OCI-LY7 (cell line): Measurements from ENCODE around the gene GMCL1. TPM values are rescaled to one million over a fixed set of nuclear protein-coding genes. Genes with fewer than 3 reads are reported as not detected.

Experiments used
- BruUV-seq: library from RNA; stranded (reverse); fragments of 400-500 nt; replicated peaks from 2 replicates; lab custom pipeline; 2021; lab: Mats Ljungman, UMichigan
- CTCF ChIA-PET: fragments of 300-600 bp; sonication (Branson Sonifier 250); formaldehyde crosslinking; loops from one replicate; lab custom pipeline; 2022; ENCODE audit warnings: antibody characterized with exemption; ENCODE audit not compliant: unreplicated experiment; lab: Charles Lee
- POLR2A ChIA-PET: fragments of 300-600 bp; sonication (Branson Sonifier 250); formaldehyde crosslinking; loops from one replicate; lab custom pipeline; 2022; ENCODE audit warnings: antibody characterized with exemption; lab: Charles Lee
- DNase-seq: peaks from one replicate; pipeline ENCODE4 v3.0.0-alpha.2; 2015; ENCODE audit warnings: low spot score
- H2AFZ ChIP-seq: fragments of 200-600 bp; sonication (generic), shearing (Covaris generic); 2 replicates; pipeline ENCODE4 v1.6.1; 2014; ENCODE audit warnings: mild to moderate bottlenecking, antibody characterized with exemption, low read length, moderate library complexity
- H3K27ac ChIP-seq: fragments of 200-600 bp; sonication (generic); 2 replicates; pipeline ENCODE4 v1.5.1; 2014; ENCODE audit warnings: mixed run types, low read depth, mild to moderate bottlenecking, moderate library complexity, low read length, inconsistent platforms; ENCODE audit not compliant: poor library complexity, severe bottlenecking
- H3K36me3 ChIP-seq: fragments of 200-600 bp; sonication (generic); 2 replicates; pipeline ENCODE4 v1.6.1; 2014; ENCODE audit warnings: mild to moderate bottlenecking, antibody characterized with exemption, low read length, moderate library complexity, mixed read lengths; ENCODE audit not compliant: insufficient read depth
- H3K4me1 ChIP-seq: fragments of 200-600 bp; sonication (generic); 2 replicates; pipeline ENCODE4 v1.5.1; 2014; ENCODE audit warnings: mild to moderate bottlenecking, low read length; ENCODE audit not compliant: insufficient read depth, poor library complexity, severe bottlenecking
- H3K4me2 ChIP-seq: fragments of 200-600 bp; sonication (generic); 2 replicates; pipeline ENCODE4 v1.6.1; 2014; ENCODE audit warnings: mild to moderate bottlenecking, low read length
- H3K4me3 ChIP-seq: fragments of 200-600 bp; sonication (generic); 2 replicates; pipeline ENCODE4 v1.5.1; 2014; ENCODE audit warnings: mild to moderate bottlenecking, low read depth, low read length; ENCODE audit not compliant: poor library complexity, severe bottlenecking
- H3K79me2 ChIP-seq: fragments of 200-600 bp; sonication (generic); 2 replicates; pipeline ENCODE4 v1.6.1; 2016; ENCODE audit warnings: low read depth, mild to moderate bottlenecking, low read length, moderate library complexity, mixed read lengths; ENCODE audit not compliant: insufficient read depth
- H3K9me2 ChIP-seq: fragments of 200-600 bp; sonication (generic); 2 replicates; pipeline ENCODE4 v1.6.1; 2016; ENCODE audit warnings: mild to moderate bottlenecking, low read length, mixed read lengths; ENCODE audit not compliant: insufficient read depth
- H3K9me3 ChIP-seq: fragments of 200-600 bp; sonication (generic); 2 replicates; pipeline ENCODE4 v1.6.1; 2014; ENCODE audit warnings: mild to moderate bottlenecking, mixed run types, low read length, mixed read lengths
- H4K20me1 ChIP-seq: fragments of 200-600 bp; sonication (generic); 2 replicates; pipeline ENCODE4 v1.6.1; 2014; ENCODE audit warnings: mild to moderate bottlenecking, antibody characterized with exemption, low read length, moderate library complexity, mixed read lengths; ENCODE audit not compliant: insufficient read depth
- CTCF ChIP-seq: fragments of 200-600 bp; sonication (generic); conservative IDR thresholded peaks from 2 replicates; pipeline ENCODE4 v1.5.1; 2014; ENCODE audit warnings: mild to moderate bottlenecking, antibody characterized with exemption, low read length, moderate library complexity, mixed read lengths
- EZH2phosphoT487 ChIP-seq: fragments of 200-600 bp; sonication (generic); IDR thresholded peaks from 2 replicates; pipeline ENCODE4 v1.6.1; 2018; ENCODE audit warnings: low read depth, borderline replicate concordance, mild to moderate bottlenecking, mixed run types, antibody characterized with exemption, low read length, moderate library complexity, mixed read lengths
- intact Hi-C: fragments of 100-400 bp; cut with micrococcal nuclease; formaldehyde crosslinking; loops from one replicate; pipeline ENCODE4 v1.10.0; 2022; ENCODE audit not compliant: unreplicated experiment
- total RNA-seq, 2 experiments: library from RNA; depleted of rRNA in 1 of 2; stranded (reverse); fragments of >200 nt in 1 of 2; shearing (Covaris generic) in 1 of 2; gene quantifications; 2 replicates each; pipeline ENCODE4 v1.2.3, GENCODE V29; 2014 to 2022

The GMCL1 gene
- total RNA-seq, 2 experiments from 2014 or later: 14.4 to 25.9 TPM

DNA sequence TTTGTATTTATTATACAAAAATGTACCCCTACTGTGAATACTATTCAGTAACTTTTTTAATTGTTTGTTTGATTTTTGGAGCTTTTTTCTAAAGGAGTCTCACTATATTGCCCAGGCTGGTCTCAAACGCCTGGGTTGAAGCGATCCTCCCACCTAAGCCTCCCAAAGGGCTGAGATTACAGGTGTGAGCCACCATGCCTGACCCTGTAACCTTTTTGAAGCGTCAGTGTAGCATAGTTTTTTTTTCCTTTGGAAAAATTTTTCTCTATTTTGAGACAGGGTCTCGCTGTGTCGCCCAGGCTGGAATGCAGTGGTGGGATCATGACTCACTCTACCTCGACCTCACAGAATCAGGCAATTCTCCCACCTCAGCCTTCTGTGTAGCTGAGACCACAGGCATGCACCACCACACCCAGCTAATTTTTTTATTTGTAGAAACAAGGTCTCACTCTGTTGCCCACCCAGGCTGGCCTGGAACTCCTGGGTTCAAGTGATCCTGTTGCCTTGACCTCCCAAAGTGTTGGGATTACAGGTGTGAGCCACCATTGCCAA lies 2.0 kb downstream of the GMCL1 start:
- H3K9me3 ChIP-seq: no peaks in the 10 kb centered on the region
- H3K27ac ChIP-seq: no peak overlapping the region
- H3K4me1 ChIP-seq: peaks cover 38% of the 10 kb centered on the region
- intact Hi-C loops: loop anchor here (5.0 kb wide), 1 partner anchor 256 kb away; the partner anchor contains the start of gene PCBP1
- H3K79me2 ChIP-seq: peaks cover 64% of the 10 kb centered on the region
- peak overlapping the region; percentile 94 for H3K4me3 ChIP-seq
- peak overlapping the region; percentile 83 for H3K4me2 ChIP-seq
- DNase-seq: no peak
- H3K9me2 ChIP-seq: no peaks in the 10 kb centered on the region
- CTCF ChIA-PET: no interaction called here
- no peak for TF ChIP-seq CTCF
- TF ChIP-seq EZH2phosphoT487: no peak
- H4K20me1 ChIP-seq: peaks cover 13% of the 10 kb centered on the region
- POLR2A ChIA-PET: interaction anchor here (0.7 to 1.1 kb wide), 2 partner anchors 41 to 42 kb away, joined by 3 to 4 read pairs; no protein-coding TSS in a partner anchor
- BruUV-seq: no TSS peak
- H3K36me3 ChIP-seq: peaks cover 49% of the 10 kb centered on the region
- no peak overlapping the region for H2AFZ ChIP-seq

DNA sequence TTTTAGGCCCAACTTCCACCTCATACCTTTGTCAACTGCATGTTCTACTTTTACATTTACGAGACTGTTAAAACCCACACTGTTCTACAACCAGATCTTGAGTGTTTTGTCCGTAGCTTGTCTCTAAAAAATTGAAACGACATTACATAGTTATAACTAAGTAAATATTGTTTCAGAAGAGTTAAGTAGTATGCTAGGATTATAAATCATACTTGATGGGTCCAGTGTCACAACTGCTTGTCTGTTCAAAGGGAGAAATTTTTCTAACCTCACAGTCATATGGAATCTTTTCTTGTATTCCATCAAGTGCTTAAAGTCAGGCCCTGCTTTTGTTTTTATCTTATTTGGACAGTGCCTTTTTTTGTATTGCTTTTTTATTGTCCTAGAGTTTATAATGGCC lies 4.3 kb downstream of the GMCL1 start:
- TF ChIP-seq CTCF (no peak), EZH2phosphoT487 (no peak)
- Histone ChIP-seq H3K9me2 (no peaks in the 10 kb centered on the region), H3K9me3 (no peaks in the 10 kb centered on the region), H3K27ac (no peak overlapping the region), H3K4me2 (peak overlapping the region; percentile 0; the same call in 1 of the 2 replicates), H3K4me3 (no peak overlapping the region), H3K4me1 (peaks cover 43% of the 10 kb centered on the region), H4K20me1 (peaks cover 15% of the 10 kb centered on the region), H3K36me3 (peaks cover 65% of the 10 kb centered on the region), H2AFZ (no peak overlapping the region), H3K79me2 (peaks cover 79% of the 10 kb centered on the region)
- no peak for DNase-seq
- POLR2A ChIA-PET: interaction anchor here (0.7 kb wide), 1 partner anchor 242 kb away, joined by 3 read pairs; no protein-coding TSS in a partner anchor
- BruUV-seq: no TSS peak
- intact Hi-C loops: loop anchor here (5.0 kb wide), 1 partner anchor 254 kb away; the partner anchor contains the start of gene PCBP1
- CTCF ChIA-PET: no interaction called here

GRCh38 chr2:69835666-69836065 lies 6.2 kb downstream of the GMCL1 start:
- H4K20me1 ChIP-seq: peaks cover 10% of the 10 kb centered on the region
- ChIA-PET POLR2A (interaction anchor here (0.7 kb wide), 1 partner anchor 421 kb away, joined by 3 read pairs; no protein-coding TSS in a partner anchor), CTCF (no interaction called here)
- no peak for DNase-seq
- no peaks in the 10 kb centered on the region for H3K9me3 ChIP-seq
- H3K9me2 ChIP-seq: no peaks in the 10 kb centered on the region
- H2AFZ ChIP-seq: no peak overlapping the region
- intact Hi-C loops: no loop called here
- H3K4me3 ChIP-seq: no peak overlapping the region
- BruUV-seq: no TSS peak
- H3K4me2 ChIP-seq: peak overlapping the region; percentile 35
- TF ChIP-seq EZH2phosphoT487 (no peak), CTCF (no peak)
- H3K4me1 ChIP-seq: peaks cover 37% of the 10 kb centered on the region
- no peak overlapping the region for H3K27ac ChIP-seq
- H3K36me3 ChIP-seq: peaks cover 83% of the 10 kb centered on the region
- H3K79me2 ChIP-seq: peaks cover 68% of the 10 kb centered on the region
